NCI-H1436 (cell line): ENCODE measurements around the gene IL11.
A peak's percentile ranks its signal among the peaks of the same experiment; 100 is the strongest.
"Not testable (repeated sequence)": the region's sequence is repeated elsewhere in the genome, so short reads cannot be mapped to it uniquely, and the experiment has no call there.

Experiments
- DNase-seq: peaks from one replicate; lab custom pipeline; 2025; lab: John Stamatoyannopoulos, UW

The IL11 gene

DNA sequence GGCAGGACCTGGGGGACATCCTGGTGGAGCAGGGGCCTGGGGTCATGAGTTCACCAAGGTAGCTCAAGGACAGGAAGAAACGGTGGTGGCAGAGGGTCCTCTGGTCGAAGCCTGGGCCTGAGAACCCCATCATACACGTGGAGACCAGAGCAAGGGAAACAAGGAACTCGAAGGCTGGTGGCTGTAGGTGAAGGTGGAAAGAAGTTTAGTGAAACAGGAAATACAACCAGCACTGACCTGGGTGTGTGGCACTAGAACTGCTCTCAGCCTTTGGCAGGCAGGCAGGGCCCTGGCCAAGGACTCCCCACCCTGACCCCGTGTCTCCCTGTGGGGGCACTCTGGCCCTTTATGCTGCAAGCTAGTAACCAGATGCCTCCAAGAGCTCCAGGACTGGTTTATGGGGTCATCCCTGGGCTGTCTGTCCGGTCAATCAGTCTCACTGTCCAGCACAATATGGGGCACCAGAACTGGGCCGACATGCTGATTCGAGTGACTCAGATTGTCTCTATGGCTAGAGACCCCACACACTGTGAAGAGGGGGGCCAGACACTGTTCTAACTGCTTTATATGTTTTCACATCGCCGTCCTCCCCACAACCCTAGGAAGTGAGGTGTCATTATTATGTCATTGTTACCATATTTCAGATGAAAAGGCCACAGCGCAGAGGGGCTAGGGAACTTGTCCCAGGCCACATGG, 19.5 kb downstream of the IL11 start:
- DNase-seq = no peak

GRCh38 chr19:55348317-55349034, 21.8 kb downstream of the IL11 start:
- no peak for DNase-seq

- no peak for DNase-seq
Measured at GRCh38 chr19:55347442-55348009, 22.7 kb downstream of the IL11 start.

- no peak for DNase-seq
Measured at GRCh38 chr19:55346725-55347441, 23.4 kb downstream of the IL11 start.

- DNase-seq = no peak
Measured at GRCh38 chr19:55345818-55346724, 24.2 kb downstream of the IL11 start.

GRCh38 chr19:55345101-55345817, 25.0 kb downstream of the IL11 start:
- no peak for DNase-seq

- DNase-seq = no peak
Measured at GRCh38 chr19:55344444-55344843, 25.8 kb downstream of the IL11 start.

GRCh38 chr19:55341595-55342531, 28.4 kb downstream of the IL11 start:
- no peak for DNase-seq

GRCh38 chr19:55341171-55341588, 29.1 kb downstream of the IL11 start:
- peak; percentile 83 for DNase-seq

DNA sequence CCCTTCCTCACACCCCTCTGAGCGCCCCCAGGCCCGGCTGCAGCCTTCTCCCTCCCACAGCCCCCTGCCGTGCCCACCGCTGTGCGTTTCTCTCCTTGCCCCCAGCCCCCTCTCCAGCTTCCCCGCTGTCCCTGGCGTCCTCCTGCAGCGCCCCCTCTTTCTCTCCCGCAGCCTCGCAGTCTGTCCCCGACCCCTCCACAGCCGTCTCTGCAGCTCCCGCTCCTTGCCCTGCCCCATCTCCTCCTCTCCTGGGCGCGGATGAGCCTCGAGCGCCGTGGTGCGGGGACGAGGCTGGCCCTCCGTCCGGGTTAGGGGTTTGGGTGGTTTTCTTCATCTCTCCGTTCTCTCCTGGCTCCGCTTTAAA, 29.5 kb downstream of the IL11 start:
- no peak for DNase-seq

GRCh38 chr19:55339889-55340783, 30.1 kb downstream of the IL11 start:
- no peak for DNase-seq

- peak; percentile 100 for DNase-seq
Measured at GRCh38 chr19:55339105-55339888, 31.0 kb downstream of the IL11 start, which contains the start of gene KMT5C. KMT5C (plus strand) TSS chr19:55339876; CDS start chr19:55341937, 2,061 bp downstream.

DNA sequence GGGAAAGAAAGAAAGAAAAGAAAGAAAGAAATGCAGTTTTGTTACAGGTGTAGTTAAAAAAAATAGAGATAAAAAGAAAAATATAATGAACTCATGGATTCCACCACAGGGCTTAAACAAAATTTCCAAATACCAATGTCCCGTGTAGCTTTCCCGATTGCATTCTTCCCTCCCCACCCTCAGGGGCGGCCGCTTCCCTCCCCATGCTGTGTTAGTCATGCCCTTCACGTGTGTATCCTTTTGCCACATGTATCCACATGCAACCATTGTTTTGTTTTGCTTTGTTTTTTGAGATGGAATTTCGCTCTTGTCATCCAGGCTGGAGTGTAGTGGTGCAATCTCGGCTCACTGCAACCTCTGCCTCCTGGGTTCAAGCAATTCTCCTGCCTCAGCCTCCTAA, 34.2 kb downstream of the IL11 start:
- DNase-seq = no peak

- DNase-seq = no peak
Measured at GRCh38 chr19:55333870-55334269, 36.4 kb downstream of the IL11 start.

- not testable (repeated sequence) for DNase-seq
Measured at GRCh38 chr19:55329791-55330190, 40.5 kb downstream of the IL11 start.

GRCh38 chr19:55328774-55329318, 41.4 kb downstream of the IL11 start:
- DNase-seq = not testable (repeated sequence)

- no peak for DNase-seq
Measured at GRCh38 chr19:55325172-55325571, 45.1 kb downstream of the IL11 start, which contains the start of gene TMEM150B. TMEM150B (minus strand) TSS chr19:55325341; CDS start chr19:55321036, 4,305 bp downstream.
